GM23248 (cell line): ENCODE measurements around the gene NT5M. TPM values are rescaled to one million over a fixed set of nuclear protein-coding genes. Genes with fewer than 3 reads are reported as not detected.
A peak's percentile ranks its signal among the peaks of the same experiment; 100 is the strongest.

Source experiments
- DNase-seq: peaks from one replicate; pipeline ENCODE4 v3.0.0-alpha.2; 2015
- H2AFZ ChIP-seq: fragments of 200-600 bp; sonication (generic); 2 replicates; pipeline ENCODE4 v1.6.1; 2016; ENCODE audit warnings: antibody characterized with exemption
- H3F3A ChIP-seq: fragments of 200-600 bp; sonication (generic); 2 replicates; pipeline ENCODE4 v1.6.1; 2016; ENCODE audit warnings: mild to moderate bottlenecking, antibody characterized with exemption, mixed run types; ENCODE audit not compliant: insufficient read depth
- H3K27ac ChIP-seq: fragments of 200-600 bp; sonication (generic); 2 replicates; pipeline ENCODE4 v1.5.1; 2016; ENCODE audit warnings: mild to moderate bottlenecking
- H3K27me3 ChIP-seq: fragments of 200-600 bp; sonication (generic); replicated peaks from 2 replicates; pipeline ENCODE4 v1.6.1; 2016; ENCODE audit warnings: mild to moderate bottlenecking; ENCODE audit not compliant: insufficient read depth
- H3K36me3 ChIP-seq: fragments of 200-600 bp; sonication (generic); 2 replicates; pipeline ENCODE4 v1.6.1; 2016; ENCODE audit warnings: low read depth, mild to moderate bottlenecking
- H3K4me1 ChIP-seq: fragments of 200-600 bp; sonication (generic); 2 replicates; pipeline ENCODE4 v1.6.1; 2016; ENCODE audit warnings: mild to moderate bottlenecking; ENCODE audit not compliant: insufficient read depth
- H3K4me2 ChIP-seq: fragments of 200-600 bp; sonication (generic); one replicate; pipeline ENCODE4 v1.6.1; 2016; ENCODE audit warnings: mild to moderate bottlenecking; ENCODE audit not compliant: unreplicated experiment
- H3K4me3 ChIP-seq: fragments of 200-600 bp; sonication (generic); 2 replicates; pipeline ENCODE4 v1.5.1; 2016; ENCODE audit warnings: mild to moderate bottlenecking
- H3K79me2 ChIP-seq: fragments of 200-600 bp; sonication (generic); 2 replicates; pipeline ENCODE4 v1.6.1; 2016; ENCODE audit warnings: mild to moderate bottlenecking; ENCODE audit not compliant: insufficient read depth
- H3K9ac ChIP-seq: fragments of 200-600 bp; sonication (generic); 2 replicates; pipeline ENCODE4 v1.6.1; 2016; ENCODE audit warnings: mild to moderate bottlenecking
- H3K9me2 ChIP-seq: fragments of 200-600 bp; sonication (generic); 2 replicates; pipeline ENCODE4 v1.6.1; 2016; ENCODE audit warnings: mixed run types, mild to moderate bottlenecking, moderate library complexity; ENCODE audit not compliant: insufficient read depth
- H3K9me3 ChIP-seq: fragments of 200-600 bp; sonication (generic); one replicate; pipeline ENCODE4 v1.6.1; 2017; ENCODE audit warnings: low read depth
- H4K20me1 ChIP-seq: fragments of 200-600 bp; sonication (generic); 2 replicates; pipeline ENCODE4 v1.6.0; 2016; ENCODE audit not compliant: insufficient read depth
- EZH2 ChIP-seq: fragments of 200-600 bp; sonication (generic); IDR thresholded peaks from 2 replicates; pipeline ENCODE4 v1.6.1; 2018; ENCODE audit warnings: antibody characterized with exemption, mild to moderate bottlenecking; ENCODE audit not compliant: insufficient read depth, poor library complexity, severe bottlenecking
- EZH2phosphoT487 ChIP-seq: fragments of 200-600 bp; sonication (generic); IDR thresholded peaks from 2 replicates; pipeline ENCODE4 v1.6.1; 2018; ENCODE audit warnings: antibody characterized with exemption, moderate library complexity, mild to moderate bottlenecking, low read depth; ENCODE audit not compliant: insufficient read depth
- WGBS, 2 experiments: methylation state at CpG; one replicate each; pipeline ENCODE4 v1.1.6; 2015 to 2017; ENCODE audit warnings: low lambda C conversion rate in 2 of 2, low coverage in 1 of 2; ENCODE audit errors: missing lambda C conversion rate in 2 of 2; 5-methylcytosine and 5-hydroxymethylcytosine counted together
- in situ Hi-C: fragments of 300-500 bp; cut with MboI; formaldehyde crosslinking; loops from 2 replicates; pipeline ENCODE4 v1.15.0; 2020
- polyA plus RNA-seq: library from polyadenylated mRNA; unstranded; fragments of >200 nt; fragmentation: Nextera tagmentation; extraction: Ambion mirVana; gene quantifications from 2 replicates; pipeline ENCODE4 v1.2.1, GENCODE V29; 2016
- total RNA-seq: library from RNA; depleted of rRNA; stranded (reverse); fragments of >200 nt; shearing (Covaris generic); gene quantifications from 2 replicates; pipeline ENCODE4 v1.2.3, GENCODE V29; 2014

The NT5M gene
- total and polyA plus RNA-seq, 2 experiments from 2014 or later: 3.3 to 5.1 TPM

- H3K9me2 ChIP-seq: no peaks in the 10 kb centered on the region
Measured at GRCh38 chr17:17347956-17348871, 45.0 kb downstream of the NT5M start.

GRCh38 chr17:17348872-17349723 is 45.9 kb downstream of the NT5M start:
- H3F3A ChIP-seq: no peaks in the 10 kb centered on the region
- H4K20me1 ChIP-seq: no peaks in the 10 kb centered on the region
- DNase-seq: peak; percentile 19
- no peaks in the 10 kb centered on the region for H3K79me2 ChIP-seq
- no peaks in the 10 kb centered on the region for H3K4me1 ChIP-seq
- no peak overlapping the region for H2AFZ ChIP-seq
- TF ChIP-seq EZH2phosphoT487 (no peak), EZH2 (no peak)
- H3K4me3 ChIP-seq: no peak overlapping the region
- H3K27me3 ChIP-seq: no peaks in the 10 kb centered on the region
- H3K4me2 ChIP-seq: no peak overlapping the region
- no peak overlapping the region for H3K27ac ChIP-seq
- no peaks in the 10 kb centered on the region for H3K9me3 ChIP-seq
- 44 to 53% methylated on average over 11 of the region's 11 CpGs for WGBS, 2 experiments
- H3K9ac ChIP-seq: no peak overlapping the region
- no peaks in the 10 kb centered on the region for H3K9me2 ChIP-seq
- no peaks in the 10 kb centered on the region for H3K36me3 ChIP-seq
- in situ Hi-C loops: no loop called here

More at GRCh38 chr17:17347956-17348871, 45.0 kb downstream of the NT5M start:
- Histone ChIP-seq H4K20me1 (no peaks in the 10 kb centered on the region), H3K27me3 (no peaks in the 10 kb centered on the region), H3K79me2 (no peaks in the 10 kb centered on the region), H3K9ac (no peak overlapping the region), H3K9me3 (no peaks in the 10 kb centered on the region), H3K27ac (no peak overlapping the region), H3K36me3 (no peaks in the 10 kb centered on the region), H3K4me1 (no peaks in the 10 kb centered on the region), H3K4me2 (no peak overlapping the region), H2AFZ (no peak overlapping the region), H3K4me3 (no peak overlapping the region), H3F3A (no peaks in the 10 kb centered on the region)
- TF ChIP-seq EZH2 (no peak), EZH2phosphoT487 (no peak)
- 90% methylated on average over 8 to 10 of the region's 10 CpGs for WGBS, 2 experiments
- no peak for DNase-seq
- in situ Hi-C loops: no loop called here

- H3K4me1 ChIP-seq: no peaks in the 10 kb centered on the region
- no peak overlapping the region for H2AFZ ChIP-seq
- WGBS, 2 experiments: 60 to 64% methylated on average over 14 of the region's 14 CpGs
- no peaks in the 10 kb centered on the region for H3K27me3 ChIP-seq
- in situ Hi-C loops: loop anchor here (10.0 kb wide), 2 partner anchors 145 to 295 kb away; partner anchors contain the start of gene RASD1
- no peaks in the 10 kb centered on the region for H3K79me2 ChIP-seq
- H3K9me3 ChIP-seq: no peaks in the 10 kb centered on the region
- DNase-seq: no peak
- H3K4me3 ChIP-seq: no peak overlapping the region
- no peaks in the 10 kb centered on the region for H4K20me1 ChIP-seq
- no peaks in the 10 kb centered on the region for H3K36me3 ChIP-seq
- H3K9me2 ChIP-seq: no peaks in the 10 kb centered on the region
- H3K4me2 ChIP-seq: no peak overlapping the region
- H3K9ac ChIP-seq: no peak overlapping the region
- no peak for TF ChIP-seq EZH2
- TF ChIP-seq EZH2phosphoT487: no peak
- no peak overlapping the region for H3K27ac ChIP-seq
- H3F3A ChIP-seq: no peaks in the 10 kb centered on the region
Measured at GRCh38 chr17:17349724-17350106, 46.5 kb downstream of the NT5M start.
